Renal pelvis (tissue), 4 donors: ENCODE data around the gene CHN2. TPM values are rescaled to one million over a fixed set of nuclear protein-coding genes. Genes with fewer than 3 reads are reported as not detected.

Experiments used
- DNase-seq: peaks from one replicate; pipeline ENCODE4 v3.0.0-alpha.2; 2013
- polyA plus RNA-seq, 3 donors: library from polyadenylated mRNA; unstranded; fragments of 120-200 nt; gene quantifications; one replicate each; pipeline ENCODE4 v1.2.1, GENCODE V29; 2013; ENCODE audit not compliant: insufficient read length in 3 of 3

Gene CHN2
- polyA plus RNA-seq, 3 donors: 14.7 to 17.7 (median 16.0) TPM

GRCh38 chr7:29464753-29465152 lies 270.2 kb downstream of the CHN2 start:
- no peak for DNase-seq

DNA sequence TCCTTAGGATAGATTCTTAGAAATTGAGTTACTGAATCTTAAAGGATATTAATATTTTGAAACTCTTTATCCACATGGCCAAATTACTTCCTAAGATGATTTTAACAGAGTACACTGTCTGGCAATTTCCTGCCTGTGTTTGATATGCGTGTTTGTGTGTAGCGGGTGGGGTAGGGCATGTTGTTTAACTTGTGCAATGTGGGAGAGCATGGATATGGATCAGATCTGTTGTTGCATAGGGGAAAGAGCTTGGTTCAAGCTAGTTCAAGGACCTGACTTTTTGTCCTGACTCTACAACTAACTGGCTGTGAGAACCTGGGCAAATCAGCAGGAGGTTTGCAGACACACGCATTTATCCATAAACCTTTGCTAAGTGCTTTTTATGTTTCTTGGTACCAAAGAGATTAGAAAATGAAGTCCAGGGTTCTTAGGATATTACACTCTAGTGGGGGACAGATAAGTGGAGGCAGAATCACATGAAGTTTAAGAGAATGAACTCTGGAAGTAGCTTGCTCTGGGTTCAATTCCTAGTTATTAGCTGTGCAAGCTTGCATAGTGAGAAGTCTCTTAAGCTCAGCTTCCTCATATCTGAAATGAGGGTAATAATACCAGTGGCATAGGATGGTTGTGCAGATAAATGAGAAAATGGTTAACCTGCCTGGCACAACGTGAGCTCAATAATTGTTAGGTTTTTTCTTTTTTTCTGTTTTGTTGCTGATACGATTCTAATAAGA lies 272.8 kb downstream of the CHN2 start:
- no peak for DNase-seq

GRCh38 chr7:29468196-29468595 lies 273.6 kb downstream of the CHN2 start:
- no peak for DNase-seq

DNA sequence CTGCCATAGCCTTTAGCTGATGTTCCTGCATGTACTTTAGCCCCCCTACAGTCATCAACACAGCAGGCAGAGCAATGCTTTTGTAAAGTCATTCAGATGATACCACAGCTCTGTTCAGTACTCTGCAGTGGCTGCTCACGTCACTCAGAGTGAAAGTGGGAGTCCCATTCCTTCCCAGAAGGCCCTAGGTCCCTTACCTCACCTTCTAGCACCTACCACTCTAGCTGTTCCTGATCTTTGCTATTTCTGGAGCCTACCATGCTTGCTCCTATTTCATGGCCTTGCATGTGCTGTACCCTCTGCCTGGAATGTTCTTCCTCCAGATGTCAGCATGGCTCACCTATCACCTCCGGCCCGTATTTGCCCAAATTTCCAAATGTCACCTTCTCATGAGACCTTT lies 274.7 kb downstream of the CHN2 start:
- DNase-seq: no peak

GRCh38 chr7:29469976-29470557 lies 275.5 kb downstream of the CHN2 start:
- no peak for DNase-seq

DNA sequence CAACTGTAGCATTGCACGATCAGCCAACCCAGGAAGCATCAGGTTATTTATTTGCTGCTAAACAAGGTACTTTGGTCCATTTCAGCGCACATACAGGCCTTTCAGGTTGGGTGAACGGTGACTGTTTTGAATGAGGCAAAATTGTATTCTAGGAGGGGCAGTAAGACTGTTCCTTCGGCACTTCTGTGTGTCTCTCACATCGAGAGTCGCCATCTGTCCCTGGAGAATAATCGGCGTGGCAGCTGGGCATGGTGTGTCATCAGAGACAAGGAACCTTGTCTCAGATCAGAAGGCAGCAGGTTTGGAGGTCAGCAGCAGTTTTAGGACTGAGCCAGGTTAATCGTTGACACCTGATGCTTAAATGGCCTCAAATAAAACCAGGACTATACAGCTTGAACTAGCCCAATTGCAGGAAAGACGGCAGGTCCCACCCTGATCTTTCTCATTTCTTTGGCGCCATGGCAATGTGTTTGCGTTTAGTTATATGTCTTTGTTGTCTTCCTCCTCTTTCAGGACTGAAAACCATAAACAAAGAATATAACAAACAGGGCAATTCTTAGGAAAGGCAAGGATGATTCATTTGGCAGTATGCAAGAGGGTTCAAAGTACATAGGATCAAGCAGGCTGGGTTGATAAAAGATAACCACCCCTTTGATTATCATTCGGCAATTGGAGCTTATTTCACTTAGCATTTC lies 277.0 kb downstream of the CHN2 start:
- no peak for DNase-seq

GRCh38 chr7:29476916-29477315 lies 282.3 kb downstream of the CHN2 start:
- no peak for DNase-seq

DNA sequence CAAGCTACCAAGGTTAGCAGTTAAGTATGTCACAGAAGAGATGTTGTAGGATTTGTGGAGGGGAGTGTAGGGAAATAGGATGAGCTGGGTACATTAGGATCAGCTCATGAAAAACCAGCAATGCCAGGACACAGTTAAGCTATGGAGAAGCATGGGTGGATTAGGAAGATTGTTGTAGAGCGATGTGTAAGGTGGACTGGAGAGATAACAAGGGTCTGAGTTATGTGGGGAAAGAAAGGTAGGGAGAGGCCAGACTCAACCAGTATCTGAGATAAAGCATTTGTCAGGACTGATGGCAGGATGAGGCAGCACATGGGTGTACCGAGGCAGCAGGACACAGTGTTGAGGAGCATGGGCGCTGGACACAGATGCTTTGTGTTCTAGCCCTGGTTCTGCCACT lies 283.7 kb downstream of the CHN2 start:
- DNase-seq: no peak

DNA sequence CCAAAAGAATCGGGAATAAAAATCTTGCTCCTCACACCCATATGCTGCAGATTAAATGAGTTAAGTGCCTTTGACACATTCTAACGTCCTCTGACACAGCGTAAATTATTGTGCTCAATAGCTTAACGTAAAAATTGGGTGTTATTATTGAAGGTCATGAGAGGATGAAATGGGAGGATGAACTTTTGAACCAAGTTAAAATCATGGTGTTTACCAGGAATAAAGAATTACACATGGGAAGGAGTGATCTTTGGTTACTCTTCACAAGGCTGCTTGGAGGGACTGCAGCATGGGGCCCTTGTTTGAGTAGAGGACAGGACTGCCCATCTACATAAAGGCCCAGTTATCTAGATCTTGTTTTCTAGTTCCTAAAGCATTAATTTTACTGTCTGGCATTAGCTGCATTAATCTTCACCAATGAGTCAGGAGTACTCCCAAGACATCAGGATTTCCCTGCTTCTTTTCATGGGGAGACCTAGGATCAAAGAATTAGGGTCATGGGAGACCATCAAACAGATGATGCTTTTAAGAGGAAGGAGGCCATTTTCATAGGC lies 284.2 kb downstream of the CHN2 start:
- no peak for DNase-seq

DNA sequence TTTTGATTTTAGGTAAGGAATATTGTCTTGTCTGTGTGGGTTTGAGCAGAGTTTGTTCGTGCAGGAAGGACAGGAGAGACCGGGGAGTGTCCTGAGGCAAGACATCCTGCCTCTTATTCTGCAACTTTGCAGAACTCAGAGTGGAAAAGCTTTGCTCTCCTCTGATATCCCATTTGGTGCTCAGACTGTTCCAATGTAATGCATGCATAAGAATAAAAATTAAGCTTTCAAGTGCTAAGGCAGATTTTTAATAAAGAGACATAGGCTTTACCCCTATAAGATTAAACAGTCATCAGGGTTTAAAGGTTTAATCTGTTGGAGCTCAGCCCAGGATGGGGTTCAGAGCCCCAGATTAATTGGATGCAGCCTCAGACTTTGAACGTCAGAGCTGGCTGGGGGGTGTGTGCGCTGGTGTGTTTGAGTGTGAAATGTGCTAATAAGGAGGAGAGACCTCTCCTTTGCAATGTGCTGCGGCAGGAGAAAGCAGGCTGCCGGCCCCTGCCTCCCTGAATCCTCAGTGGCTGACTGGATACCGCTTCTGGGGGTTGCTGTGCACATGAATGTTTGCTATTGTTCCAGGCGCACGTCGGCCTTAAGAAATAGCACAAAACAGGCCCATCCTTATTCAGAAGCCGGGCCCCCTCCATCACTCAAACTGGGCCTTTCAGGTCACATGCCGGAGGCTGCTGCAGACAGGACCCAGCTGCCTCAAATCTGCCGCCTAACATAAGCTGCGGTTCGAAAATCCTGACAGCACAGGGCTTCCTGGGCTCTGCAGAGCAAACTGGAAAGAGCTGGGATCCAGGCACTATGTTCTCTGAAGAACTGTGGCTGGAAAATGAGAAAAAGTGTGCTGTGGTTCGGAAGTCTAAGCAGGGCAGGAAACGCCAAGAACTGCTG lies 285.0 kb downstream of the CHN2 start:
- DNase-seq: no peak

DNA sequence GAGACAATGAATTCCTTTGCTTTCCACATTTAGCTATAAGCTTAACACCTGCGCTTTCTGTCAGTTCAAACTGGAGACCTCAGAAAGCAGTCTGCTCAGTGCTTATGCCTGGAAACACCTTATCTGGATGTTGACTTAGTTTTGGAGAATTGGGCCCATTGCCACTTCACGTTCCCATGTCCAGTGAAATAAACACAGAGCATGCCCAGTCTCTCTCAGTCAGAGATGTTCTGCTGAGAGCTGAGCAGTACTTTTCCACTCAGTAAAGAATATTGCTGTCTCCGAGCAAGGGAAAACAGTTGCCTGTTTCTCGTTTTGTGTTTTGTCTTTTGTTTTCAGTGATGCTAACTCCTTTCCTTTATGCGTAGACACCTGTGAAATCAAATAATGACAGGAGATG lies 285.9 kb downstream of the CHN2 start:
- no peak for DNase-seq

DNA sequence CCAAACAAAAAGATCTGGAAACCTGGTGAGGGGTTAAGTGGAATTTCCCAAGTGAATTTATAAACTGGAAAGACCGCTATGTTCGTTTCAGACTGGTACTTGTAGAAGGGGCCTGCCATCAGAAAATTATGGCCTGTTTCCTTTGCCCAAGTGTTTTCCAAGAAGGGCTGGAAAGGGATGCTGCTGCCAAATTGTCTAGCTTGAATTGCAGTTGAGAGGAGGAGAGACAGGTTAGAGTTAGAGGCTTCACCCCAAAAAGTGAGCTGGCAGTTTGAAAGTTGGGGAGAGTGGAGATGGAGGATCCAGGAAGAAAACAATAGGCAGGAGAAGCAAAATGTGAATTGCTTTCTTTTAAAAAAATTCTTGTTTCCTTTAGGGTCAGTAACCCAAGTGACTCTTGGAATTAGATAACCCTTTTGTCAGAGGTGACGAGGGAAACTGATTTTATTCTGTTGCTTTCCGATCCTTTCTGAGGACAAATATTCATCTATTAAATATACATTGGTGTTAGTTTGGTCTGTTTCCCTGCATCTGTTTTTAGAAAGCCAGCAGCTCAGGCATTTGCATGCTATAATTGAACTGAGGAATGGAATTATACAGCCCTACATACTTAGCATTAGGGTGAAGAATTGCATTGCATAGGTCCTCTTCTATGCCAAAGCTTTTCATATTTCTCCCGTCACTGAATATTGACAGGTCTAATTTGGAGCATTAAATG lies 286.5 kb downstream of the CHN2 start:
- DNase-seq: no peak

DNA sequence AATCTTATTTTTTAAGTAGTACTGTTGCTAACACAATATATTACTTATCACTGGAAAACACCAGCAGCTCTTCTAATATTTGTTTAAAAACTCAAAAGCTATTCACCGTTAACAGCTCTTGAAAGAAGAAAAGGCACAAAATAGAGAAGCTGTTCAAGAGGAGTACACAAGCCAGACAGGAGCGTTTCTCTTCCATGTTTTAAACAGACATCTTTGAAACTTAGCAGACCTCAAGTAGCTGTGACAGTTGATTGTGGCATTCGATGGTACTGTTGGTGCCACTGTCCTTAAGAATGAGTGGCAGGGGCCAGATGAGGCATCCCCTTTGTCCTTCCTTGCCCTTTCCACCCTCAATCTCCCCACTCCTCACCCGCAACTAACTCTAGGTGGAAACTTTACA lies 287.5 kb downstream of the CHN2 start:
- no peak for DNase-seq

DNA sequence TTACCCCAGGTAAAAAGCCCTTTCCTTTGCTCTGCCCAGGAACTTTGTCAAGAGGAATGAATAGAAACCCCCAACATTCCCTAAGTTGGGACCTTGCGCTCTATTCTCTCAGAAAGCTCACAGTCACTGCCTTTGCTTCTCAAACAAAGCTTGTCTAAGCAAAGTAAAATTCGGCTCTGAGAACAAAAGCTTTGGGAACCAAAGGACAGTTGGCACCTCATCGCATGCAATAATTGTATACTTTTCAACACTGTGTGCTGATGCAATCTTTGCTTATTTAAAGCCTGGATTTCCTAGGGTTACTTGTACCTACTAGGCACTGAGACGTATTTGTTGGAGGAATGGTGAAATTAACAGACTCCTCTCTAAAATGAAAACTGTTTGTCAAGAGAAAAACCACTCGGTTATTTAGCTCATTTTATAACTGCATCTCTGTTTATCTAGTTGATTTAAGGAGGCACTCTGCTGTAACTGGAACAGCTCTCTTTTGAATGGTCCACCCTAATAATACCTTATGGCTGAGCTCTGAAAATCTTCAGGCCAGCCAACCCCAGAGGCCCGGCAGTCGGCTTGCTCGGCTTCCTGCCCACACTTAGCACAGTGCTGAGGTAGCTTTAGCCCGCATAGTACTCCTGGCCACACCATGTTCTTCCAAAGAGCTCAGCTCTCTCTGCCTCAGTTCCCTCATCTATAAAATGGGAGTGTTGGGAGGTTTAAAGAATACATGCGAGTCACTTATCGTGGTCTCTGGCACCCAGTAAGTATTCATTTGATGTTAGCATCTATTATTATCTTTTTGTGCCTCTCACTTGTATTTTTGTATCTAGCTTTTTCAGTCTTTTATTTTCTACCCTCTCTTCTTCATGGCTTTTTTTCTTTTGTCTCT lies 288.9 kb downstream of the CHN2 start:
- no peak for DNase-seq

GRCh38 chr7:29484280-29484679 lies 289.7 kb downstream of the CHN2 start:
- no peak for DNase-seq

DNA sequence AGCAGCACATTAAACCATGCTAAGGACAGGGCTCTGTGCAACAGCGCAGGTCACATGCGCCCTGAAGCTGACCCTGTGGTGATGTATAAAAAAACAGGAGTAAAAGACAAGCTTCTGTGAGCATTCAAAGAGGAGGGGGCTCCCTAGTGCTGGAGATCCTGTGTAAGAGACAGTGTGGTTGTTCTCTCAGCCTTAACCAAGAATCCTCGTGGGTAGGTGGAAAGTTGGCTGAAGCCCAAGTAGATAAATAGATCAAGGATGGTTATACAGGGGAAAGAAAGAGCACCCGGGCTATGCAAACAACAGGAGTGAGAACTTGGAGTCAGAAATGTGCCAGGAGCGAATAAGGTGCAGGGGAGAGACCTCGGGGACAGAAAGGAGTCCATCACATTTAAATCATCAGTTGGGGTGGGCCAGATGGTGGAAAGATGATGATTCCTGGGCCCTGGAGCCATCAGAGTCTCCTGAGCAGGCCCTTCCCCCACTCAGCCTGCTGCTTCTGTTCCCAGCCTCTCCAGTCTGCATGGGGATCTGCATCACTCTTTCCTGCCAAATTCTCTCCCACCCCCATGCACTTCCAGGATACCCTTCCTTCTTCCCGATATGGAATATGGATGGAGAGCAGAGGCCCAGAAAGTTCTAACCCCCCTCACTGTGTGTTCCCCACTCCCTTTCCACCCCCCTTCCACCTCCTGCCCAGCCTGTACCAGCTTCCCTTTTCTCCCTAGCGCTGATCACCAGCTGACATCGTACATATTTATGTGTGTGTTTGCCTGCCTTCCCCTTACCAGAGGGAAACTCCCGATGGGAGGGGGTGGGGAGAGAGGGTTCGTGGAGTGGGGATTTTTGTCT lies 291.0 kb downstream of the CHN2 start:
- DNase-seq: no peak

- DNase-seq: no peak
These were observed 291.7 kb downstream of the CHN2 start for GRCh38 chr7:29486191-29486700.

- no peak for DNase-seq
These were observed 292.8 kb downstream of the CHN2 start for GRCh38 chr7:29487424-29487823.
